Right atrium auricular region (tissue), 2 donors: ENCODE results near the gene AGPS. TPM values are rescaled to one million over a fixed set of nuclear protein-coding genes. Genes with fewer than 3 reads are reported as not detected.
"Not testable (repeated sequence)": the region's sequence is repeated elsewhere in the genome, so short reads cannot be mapped to it uniquely, and the experiment has no call there.

Source experiments
- DNase-seq: peaks from one replicate; pipeline ENCODE4 v3.0.0-alpha.2; 2019; ENCODE audit warnings: low spot score
- H3K27ac ChIP-seq, 2 donors: fragments of 200-600 bp; sonication (generic); 1 replicate in 1 of 2; 2 replicates in 1 of 2; pipeline ENCODE4 v1.5.1; 2016 to 2019
- H3K27me3 ChIP-seq, 2 donors: fragments of 200-600 bp; sonication (generic); one replicate each; pipeline versions ENCODE4 v1.5.1 to v1.6.0; 2017 to 2019
- H3K36me3 ChIP-seq: fragments of 200-600 bp; sonication (generic); one replicate; pipeline ENCODE4 v1.5.1; 2016
- H3K4me1 ChIP-seq, 2 donors: fragments of 200-600 bp; sonication (generic); one replicate each; pipeline versions ENCODE4 v1.5.1 to v1.6.0; 2017 to 2019
- H3K4me3 ChIP-seq, 2 donors: fragments of 200-600 bp; sonication (generic); 1 replicate in 1 of 2; 2 replicates in 1 of 2; pipeline ENCODE4 v1.5.1; 2017 to 2019; ENCODE audit warnings: mild to moderate bottlenecking in 1 of 2, moderate library complexity in 1 of 2
- H3K9me3 ChIP-seq, 2 donors: fragments of 200-600 bp; sonication (generic); one replicate each; pipeline ENCODE4 v1.5.1; 2019
- CTCF ChIP-seq, 2 donors: fragments of 200-600 bp; sonication (generic); IDR thresholded peaks; one replicate each; pipeline ENCODE4 v1.5.1; 2019; ENCODE audit warnings: antibody characterized with exemption in 2 of 2
- total RNA-seq, 2 donors: library from RNA; depleted of rRNA; stranded (reverse); fragments of >200 nt; gene quantifications; one replicate each; pipeline ENCODE4 v1.1.0, GENCODE V29; 2016

The AGPS gene
- total RNA-seq, 2 donors from 2014 or later: 12.3 to 17.8 TPM

GRCh38 chr2:177355874-177356273 lies 36.7 kb upstream of the AGPS start:
- peaks cover 0 to 19% of the 10 kb centered on the region in 2 donors for H3K4me1 ChIP-seq
- no peaks in the 10 kb centered on the region for H3K9me3 ChIP-seq
- DNase-seq: no peak
- no peaks in the 10 kb centered on the region for H3K27me3 ChIP-seq
- H3K27ac ChIP-seq: no peak overlapping the region
- no peak overlapping the region for H3K4me3 ChIP-seq
- no peaks in the 10 kb centered on the region for H3K36me3 ChIP-seq
- no peak for TF ChIP-seq CTCF (IDR thresholded peaks at IDR 0.05)

- H3K9me3 ChIP-seq: no peaks in the 10 kb centered on the region
These were observed 32.6 kb upstream of the AGPS start for GRCh38 chr2:177359836-177360595.

GRCh38 chr2:177362499-177362898 lies 30.1 kb upstream of the AGPS start:
- DNase-seq: no peak
- Histone ChIP-seq H3K9me3 (no peaks in the 10 kb centered on the region), H3K27me3 (no peaks in the 10 kb centered on the region), H3K36me3 (no peaks in the 10 kb centered on the region), H3K4me1 (peaks cover 0 to 6% of the 10 kb centered on the region in 2 donors), H3K4me3 (no peak overlapping the region), H3K27ac (no peak overlapping the region)
- no peak for TF ChIP-seq CTCF (IDR thresholded peaks at IDR 0.05)

More at GRCh38 chr2:177359836-177360595, 32.6 kb upstream of the AGPS start:
- DNase-seq: no peak
- Histone ChIP-seq H3K4me1 (peaks cover 0 to 6% of the 10 kb centered on the region in 2 donors), H3K27ac (no peak overlapping the region), H3K4me3 (no peak overlapping the region), H3K27me3 (no peaks in the 10 kb centered on the region), H3K36me3 (no peaks in the 10 kb centered on the region)
- TF ChIP-seq CTCF (IDR thresholded peaks at IDR 0.05): no peak

GRCh38 chr2:177363332-177363731 lies 29.2 kb upstream of the AGPS start:
- Histone ChIP-seq H3K36me3 (no peaks in the 10 kb centered on the region), H3K27me3 (no peaks in the 10 kb centered on the region), H3K4me3 (no peak overlapping the region), H3K27ac (no peak overlapping the region), H3K9me3 (no peaks in the 10 kb centered on the region), H3K4me1 (peaks cover 0 to 6% of the 10 kb centered on the region in 2 donors)
- TF ChIP-seq CTCF (IDR thresholded peaks at IDR 0.05): no peak
- DNase-seq: no peak

- DNase-seq, H3K36me3 ChIP-seq, H3K9me3 ChIP-seq, H3K4me3 ChIP-seq, H3K4me1 ChIP-seq, H3K27ac ChIP-seq, H3K27me3 ChIP-seq: not testable (repeated sequence)
These were observed 26.8 kb upstream of the AGPS start for GRCh38 chr2:177365764-177366163.

GRCh38 chr2:177368023-177368422 lies 24.6 kb upstream of the AGPS start:
- H3K9me3 ChIP-seq, H3K27me3 ChIP-seq, H3K4me3 ChIP-seq, H3K27ac ChIP-seq, H3K36me3 ChIP-seq, H3K4me1 ChIP-seq, DNase-seq: not testable (repeated sequence)

- no peaks in the 10 kb centered on the region for H3K27me3 ChIP-seq
These were observed 13.2 kb upstream of the AGPS start for GRCh38 chr2:177379354-177379753.

More at GRCh38 chr2:177379354-177379753, 13.2 kb upstream of the AGPS start:
- Histone ChIP-seq H3K4me3 (no peak overlapping the region), H3K27ac (no peak overlapping the region), H3K4me1 (no peaks in the 10 kb centered on the region), H3K36me3 (no peaks in the 10 kb centered on the region), H3K9me3 (no peaks in the 10 kb centered on the region)
- no peak for TF ChIP-seq CTCF (IDR thresholded peaks at IDR 0.05)
- no peak for DNase-seq
